Astrocyte (in vitro differentiated cells and primary cell): ENCODE measurements around the gene TTYH1. TPM values are rescaled to one million over a fixed set of nuclear protein-coding genes. Genes with fewer than 3 reads are reported as not detected.

ENCODE experiments used
- DNase-seq: peaks from one replicate; pipeline ENCODE4 v3.0.0-alpha.2; 2010; ENCODE audit warnings: low read depth
- FAIRE-seq: peaks from 2 replicates; lab custom pipeline; 2011; peaks lifted over from hg19 to GRCh38; lab: Jason Lieb, UNC
- H2AFZ ChIP-seq: 2 replicates; pipeline ENCODE4 v1.6.0; 2012; ENCODE audit warnings: low read depth, low read length, inconsistent platforms
- H3K27ac ChIP-seq: 2 replicates; pipeline ENCODE4 v1.5.1; 2011; ENCODE audit warnings: low read depth, low read length, inconsistent platforms
- H3K27me3 ChIP-seq: 2 replicates; pipeline ENCODE4 v1.6.0; 2011; ENCODE audit warnings: low read length, inconsistent platforms; ENCODE audit not compliant: insufficient read depth
- H3K36me3 ChIP-seq: 2 replicates; pipeline ENCODE4 v1.5.1; 2011; ENCODE audit warnings: low read length, inconsistent platforms; ENCODE audit not compliant: insufficient read depth
- H3K4me1 ChIP-seq: 2 replicates; pipeline ENCODE4 v1.5.1; 2011; ENCODE audit warnings: low read length, inconsistent platforms; ENCODE audit not compliant: insufficient read depth
- H3K4me2 ChIP-seq: 2 replicates; pipeline ENCODE4 v1.6.0; 2012; ENCODE audit warnings: low read length, inconsistent platforms
- H3K4me3 ChIP-seq: 2 replicates; pipeline ENCODE4 v1.5.1; 2011; ENCODE audit warnings: low read depth, mild to moderate bottlenecking, low read length, inconsistent platforms; ENCODE audit not compliant: insufficient read depth
- H3K79me2 ChIP-seq: 2 replicates; pipeline ENCODE4 v1.6.0; 2012; ENCODE audit warnings: mild to moderate bottlenecking, low read length, inconsistent platforms; ENCODE audit not compliant: insufficient read depth
- H3K9ac ChIP-seq: 2 replicates; pipeline ENCODE4 v1.6.0; 2012; ENCODE audit warnings: mild to moderate bottlenecking, low read length, inconsistent platforms
- H3K9me3 ChIP-seq: 2 replicates; pipeline ENCODE4 v1.5.1; 2012; ENCODE audit warnings: low read depth, mild to moderate bottlenecking, low read length, inconsistent platforms; ENCODE audit not compliant: insufficient read depth
- H4K20me1 ChIP-seq: 2 replicates; pipeline ENCODE4 v1.6.0; 2012; ENCODE audit warnings: low read length, inconsistent platforms; ENCODE audit not compliant: insufficient read depth
- H3K27ac Mint-ChIP-seq: one replicate; pipeline ENCODE4 v1.8.0; 2021; ENCODE audit warnings: mild to moderate bottlenecking, mixed read lengths; ENCODE audit not compliant: unreplicated experiment
- H3K27me3 Mint-ChIP-seq: one replicate; pipeline ENCODE4 v1.8.0; 2021; ENCODE audit warnings: low read depth, mixed read lengths; ENCODE audit not compliant: unreplicated experiment
- H3K36me3 Mint-ChIP-seq: one replicate; pipeline ENCODE4 v1.8.0; 2021; ENCODE audit warnings: low read depth, mixed read lengths; ENCODE audit not compliant: unreplicated experiment
- H3K4me1 Mint-ChIP-seq: one replicate; pipeline ENCODE4 v1.8.0; 2021; ENCODE audit warnings: low read depth, mixed read lengths; ENCODE audit not compliant: unreplicated experiment
- H3K4me3 Mint-ChIP-seq: one replicate; pipeline ENCODE4 v1.8.0; 2021; ENCODE audit warnings: mild to moderate bottlenecking, moderate library complexity, mixed read lengths; ENCODE audit not compliant: unreplicated experiment
- H3K9me3 Mint-ChIP-seq: one replicate; pipeline ENCODE4 v1.8.0; 2021; ENCODE audit warnings: mild to moderate bottlenecking, mixed read lengths; ENCODE audit not compliant: unreplicated experiment
- EZH2 ChIP-seq: IDR thresholded peaks from 2 replicates; pipeline ENCODE4 v1.6.1; 2012; ENCODE audit warnings: mild to moderate bottlenecking, low read length, inconsistent platforms; ENCODE audit not compliant: insufficient read depth
- total RNA-seq: library from RNA; stranded (reverse); gene quantifications from 2 replicates; pipeline ENCODE4 v1.2.1, GENCODE V29; 2021
- TF ChIP-seq, protein P1 (sequence below): IDR thresholded peaks from 2 replicates; pipeline ENCODE4 v1.5.1; 2011; ENCODE audit warnings: low read depth, mild to moderate bottlenecking, inconsistent platforms, low read length, moderate library complexity; ENCODE audit not compliant: insufficient read depth

Gene TTYH1
- total RNA-seq, 1 donor from 2014 or later: 8.4 TPM

DNA sequence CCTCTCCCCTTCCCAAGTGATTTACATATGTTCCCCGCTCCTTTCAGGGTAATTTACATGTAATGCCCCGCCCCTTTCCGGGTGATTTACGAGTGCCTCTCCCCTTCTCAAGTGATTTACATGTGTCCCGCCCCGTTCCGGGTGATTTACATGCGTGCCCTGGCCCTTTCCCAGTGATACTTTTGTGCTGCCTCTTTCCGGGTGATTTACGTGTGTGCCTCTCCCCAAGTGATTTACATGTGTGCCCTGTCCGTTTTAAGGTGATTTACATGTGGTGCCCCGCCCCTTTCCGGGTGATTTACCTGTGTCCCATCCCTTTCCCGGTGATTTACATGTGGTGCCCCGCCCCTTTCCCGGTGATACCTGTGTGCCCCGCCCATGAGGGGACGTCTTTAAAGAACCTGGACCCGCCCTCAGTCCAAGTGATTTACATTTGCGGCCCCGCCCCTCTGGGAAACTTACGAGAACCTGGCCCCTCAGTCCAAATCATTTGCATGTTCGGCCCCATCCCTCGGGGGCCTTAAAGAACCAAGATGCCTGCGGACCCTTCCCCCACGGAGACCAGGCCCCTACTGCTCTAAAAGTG, 48.9 kb downstream of the TTYH1 start:
- no peak for FAIRE-seq
- Mint-ChIP-seq H3K27me3 (no peaks in the 10 kb centered on the region), H3K4me1 (peaks cover 8% of the 10 kb centered on the region), H3K4me3 (peak overlapping the region; percentile 84), H3K36me3 (peaks cover 13% of the 10 kb centered on the region), H3K27ac (peak overlapping the region; percentile 96), H3K9me3 (no peaks in the 10 kb centered on the region)
- no peak for TF ChIP-seq EZH2
- TF ChIP-seq, protein P1, sequence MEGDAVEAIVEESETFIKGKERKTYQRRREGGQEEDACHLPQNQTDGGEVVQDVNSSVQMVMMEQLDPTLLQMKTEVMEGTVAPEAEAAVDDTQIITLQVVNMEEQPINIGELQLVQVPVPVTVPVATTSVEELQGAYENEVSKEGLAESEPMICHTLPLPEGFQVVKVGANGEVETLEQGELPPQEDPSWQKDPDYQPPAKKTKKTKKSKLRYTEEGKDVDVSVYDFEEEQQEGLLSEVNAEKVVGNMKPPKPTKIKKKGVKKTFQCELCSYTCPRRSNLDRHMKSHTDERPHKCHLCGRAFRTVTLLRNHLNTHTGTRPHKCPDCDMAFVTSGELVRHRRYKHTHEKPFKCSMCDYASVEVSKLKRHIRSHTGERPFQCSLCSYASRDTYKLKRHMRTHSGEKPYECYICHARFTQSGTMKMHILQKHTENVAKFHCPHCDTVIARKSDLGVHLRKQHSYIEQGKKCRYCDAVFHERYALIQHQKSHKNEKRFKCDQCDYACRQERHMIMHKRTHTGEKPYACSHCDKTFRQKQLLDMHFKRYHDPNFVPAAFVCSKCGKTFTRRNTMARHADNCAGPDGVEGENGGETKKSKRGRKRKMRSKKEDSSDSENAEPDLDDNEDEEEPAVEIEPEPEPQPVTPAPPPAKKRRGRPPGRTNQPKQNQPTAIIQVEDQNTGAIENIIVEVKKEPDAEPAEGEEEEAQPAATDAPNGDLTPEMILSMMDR: no peak
- no peaks in the 10 kb centered on the region for H3K9me3 ChIP-seq
- H3K4me1 ChIP-seq: peaks cover 24% of the 10 kb centered on the region
- H2AFZ ChIP-seq: peak overlapping the region; percentile 69
- H3K4me2 ChIP-seq: peak overlapping the region; percentile 93
- H4K20me1 ChIP-seq: peaks cover 29% of the 10 kb centered on the region
- peak overlapping the region; percentile 84 for H3K9ac ChIP-seq
- peaks cover 4% of the 10 kb centered on the region for H3K36me3 ChIP-seq
- no peaks in the 10 kb centered on the region for H3K27me3 ChIP-seq
- H3K4me3 ChIP-seq: peak overlapping the region; percentile 54
- H3K27ac ChIP-seq: peak overlapping the region; percentile 83
- peaks cover 25% of the 10 kb centered on the region for H3K79me2 ChIP-seq
- DNase-seq: peak; percentile 73

GRCh38 chr19:54464630-54465425, 49.6 kb downstream of the TTYH1 start:
- Histone ChIP-seq H3K27me3 (peaks cover 3% of the 10 kb centered on the region), H2AFZ (peak overlapping the region; percentile 69), H3K4me2 (peak overlapping the region; percentile 93), H3K79me2 (peaks cover 18% of the 10 kb centered on the region), H3K36me3 (peaks cover 2% of the 10 kb centered on the region), H3K4me1 (peaks cover 24% of the 10 kb centered on the region), H3K9me3 (no peaks in the 10 kb centered on the region), H4K20me1 (peaks cover 22% of the 10 kb centered on the region), H3K9ac (peak overlapping the region; percentile 84), H3K4me3 (peak overlapping the region; percentile 54), H3K27ac (peak overlapping the region; percentile 83)
- H3K9me3 Mint-ChIP-seq: no peaks in the 10 kb centered on the region
- peaks cover 13% of the 10 kb centered on the region for H3K36me3 Mint-ChIP-seq
- H3K27ac Mint-ChIP-seq: peak overlapping the region; percentile 34
- H3K4me1 Mint-ChIP-seq: peaks cover 15% of the 10 kb centered on the region
- TF ChIP-seq EZH2: no peak
- TF ChIP-seq, protein P1: no peak
- no peaks in the 10 kb centered on the region for H3K27me3 Mint-ChIP-seq
- peak; percentile 70 for DNase-seq
- FAIRE-seq: no peak
- peak overlapping the region; percentile 84 for H3K4me3 Mint-ChIP-seq
